LNCAP (cell line): ENCODE results near the gene UBE2E3.

Experiments
- CTCF ChIP-seq: fragments of 450-650 bp; IDR thresholded peaks from 2 replicates; pipeline ENCODE4 v1.5.1; 2017; ENCODE audit warnings: mild to moderate bottlenecking

UBE2E3 gene

GRCh38 chr2:180947208-180947689 is 33.2 kb upstream of the UBE2E3 start:
- no peak for TF ChIP-seq CTCF

GRCh38 chr2:180949896-180950295 is 30.5 kb upstream of the UBE2E3 start:
- no peak for TF ChIP-seq CTCF

GRCh38 chr2:180952082-180952481 is 28.3 kb upstream of the UBE2E3 start:
- TF ChIP-seq CTCF = no peak

- no peak for TF ChIP-seq CTCF
Measured at GRCh38 chr2:180952731-180953336, 27.6 kb upstream of the UBE2E3 start.

- no peak for TF ChIP-seq CTCF
Measured at GRCh38 chr2:180953550-180953949, 26.9 kb upstream of the UBE2E3 start.

GRCh38 chr2:180955101-180955500 is 25.3 kb upstream of the UBE2E3 start:
- no peak for TF ChIP-seq CTCF

GRCh38 chr2:180959787-180960186 is 20.6 kb upstream of the UBE2E3 start:
- TF ChIP-seq CTCF = no peak

GRCh38 chr2:180960982-180961381 is 19.4 kb upstream of the UBE2E3 start:
- no peak for TF ChIP-seq CTCF
